PC-3 (cell line): ENCODE results near the gene ZMIZ1. TPM values are rescaled to one million over a fixed set of nuclear protein-coding genes. Genes with fewer than 3 reads are reported as not detected.
A peak's percentile ranks its signal among the peaks of the same experiment; 100 is the strongest.

Source experiments
- ATAC-seq: fragments of 200-7000 bp; cut with Tn5 transposase; 2 replicates; pipeline ENCODE4 v1.9.1; 2020; ENCODE audit warnings: mild to moderate bottlenecking, moderate library complexity
- BruUV-seq: library from RNA; stranded (reverse); fragments of 400-500 nt; replicated peaks from 2 replicates; lab custom pipeline; 2021; lab: Mats Ljungman, UMichigan
- CTCF ChIA-PET: fragments of 300-600 bp; sonication (Branson Sonifier 250); formaldehyde crosslinking; loops from one replicate; lab custom pipeline; 2022; ENCODE audit warnings: antibody characterized with exemption; lab: Charles Lee
- POLR2A ChIA-PET: fragments of 300-600 bp; sonication (Branson Sonifier 250); formaldehyde crosslinking; loops from one replicate; lab custom pipeline; 2022; ENCODE audit warnings: antibody characterized with exemption; ENCODE audit not compliant: unreplicated experiment; lab: Charles Lee
- DNase-seq: peaks from one replicate; pipeline ENCODE4 v3.0.0-alpha.2; 2015
- H2AFZ ChIP-seq: fragments of 300-600 bp; sonication (generic); 2 replicates; pipeline ENCODE4 v1.6.0; 2016; ENCODE audit warnings: antibody characterized with exemption, low read length
- H3F3A ChIP-seq: fragments of 300-600 bp; sonication (generic); one replicate; pipeline ENCODE4 v1.6.0; 2017; ENCODE audit warnings: antibody characterized with exemption, low read length, control low read depth, mild to moderate bottlenecking; ENCODE audit not compliant: unreplicated experiment
- H3K27ac ChIP-seq: fragments of 300-600 bp; sonication (generic); 2 replicates; pipeline ENCODE4 v1.5.1; 2016; ENCODE audit warnings: mild to moderate bottlenecking, low read length
- H3K27me3 ChIP-seq: fragments of 300-600 bp; sonication (generic); 2 replicates; pipeline ENCODE4 v1.6.1; 2016; ENCODE audit warnings: low read length, mixed read lengths
- H3K36me3 ChIP-seq: fragments of 300-600 bp; sonication (generic); 2 replicates; pipeline ENCODE4 v1.6.1; 2016; ENCODE audit warnings: low read depth, mixed run types, low read length, mixed read lengths
- H3K4me1 ChIP-seq: fragments of 300-600 bp; sonication (generic); 2 replicates; pipeline ENCODE4 v1.5.1; 2016; ENCODE audit warnings: low read length; ENCODE audit not compliant: insufficient read depth
- H3K4me2 ChIP-seq: fragments of 300-600 bp; sonication (generic); 2 replicates; pipeline ENCODE4 v1.6.0; 2016; ENCODE audit warnings: low read length
- H3K4me3 ChIP-seq: fragments of 300-600 bp; sonication (generic); 2 replicates; pipeline ENCODE4 v1.5.1; 2016; ENCODE audit warnings: mild to moderate bottlenecking, low read length, mixed read lengths
- H3K79me2 ChIP-seq: fragments of 300-600 bp; sonication (generic); 2 replicates; pipeline ENCODE4 v1.6.1; 2017; ENCODE audit warnings: low read length, mixed read lengths
- H3K9ac ChIP-seq: fragments of 300-600 bp; sonication (generic); 2 replicates; pipeline ENCODE4 v1.6.0; 2016; ENCODE audit warnings: mild to moderate bottlenecking, low read length
- H3K9me2 ChIP-seq: fragments of 300-600 bp; sonication (generic); replicated peaks from 2 replicates; pipeline ENCODE4 v1.6.1; 2016; ENCODE audit warnings: mixed run types, low read length, mixed read lengths
- H3K9me3 ChIP-seq: fragments of 300-600 bp; sonication (generic); 2 replicates; pipeline ENCODE4 v1.6.1; 2016; ENCODE audit warnings: low read length, mixed read lengths
- H4K20me1 ChIP-seq: fragments of 300-600 bp; sonication (generic); 2 replicates; pipeline ENCODE4 v1.6.1; 2016; ENCODE audit warnings: low read length, mixed read lengths
- EZH2 ChIP-seq: fragments of 300-600 bp; sonication (generic); IDR thresholded peaks from one replicate; pipeline ENCODE4 v1.6.1; 2017; ENCODE audit warnings: antibody characterized with exemption, mild to moderate bottlenecking, low read length; ENCODE audit not compliant: unreplicated experiment
- EZH2phosphoT487 ChIP-seq: fragments of 300-600 bp; sonication (generic); IDR thresholded peaks from 2 replicates; pipeline ENCODE4 v1.6.1; 2018; ENCODE audit warnings: mild to moderate bottlenecking, antibody characterized with exemption, low read length, borderline replicate concordance
- intact Hi-C: fragments of 100-400 bp; cut with micrococcal nuclease; formaldehyde crosslinking; loops from 2 replicates; pipeline ENCODE4 v1.9.0; 2023
- total RNA-seq: library from RNA; depleted of rRNA; stranded (reverse); fragments of >200 nt; gene quantifications from 2 replicates; pipeline ENCODE4 v1.2.3, GENCODE V29; 2014
- TF ChIP-seq, protein P1 (sequence below): fragments of 300-600 bp; sonication (generic); conservative IDR thresholded peaks from 2 replicates; pipeline ENCODE4 v1.5.1; 2017; ENCODE audit warnings: antibody characterized with exemption, low read depth, mild to moderate bottlenecking, low read length

ZMIZ1 gene
- total RNA-seq, 1 experiment from 2014 or later: 55.4 TPM

DNA sequence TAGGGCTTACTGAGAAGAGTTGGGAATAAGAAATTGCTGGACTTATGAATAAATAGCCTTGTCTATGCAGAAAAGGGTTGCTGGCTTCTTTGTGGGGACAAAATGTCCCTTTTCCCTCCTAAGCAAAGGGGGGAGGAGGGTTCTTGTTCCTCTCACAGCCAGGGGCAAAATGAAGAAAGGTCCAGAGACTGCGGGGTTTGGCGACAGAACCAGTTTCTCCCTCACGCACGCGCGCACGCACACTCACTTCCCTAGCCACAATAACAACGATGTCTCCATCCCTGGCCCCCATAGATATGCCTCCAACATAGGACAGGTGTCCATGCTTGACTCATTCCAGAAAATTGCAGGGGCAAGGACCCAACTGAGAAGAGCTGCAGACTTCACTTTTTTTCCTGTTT is 3.3 kb downstream of the ZMIZ1 start:
- CTCF ChIA-PET: interaction anchor here (1.9 kb wide), 1 partner anchor 83 kb away, joined by 6 read pairs; no protein-coding TSS in a partner anchor
- H3K4me3 ChIP-seq: peak overlapping the region; percentile 66; the same call in 1 of the 2 replicates
- H3F3A ChIP-seq: no peaks in the 10 kb centered on the region
- peak overlapping the region; percentile 80 for H3K4me2 ChIP-seq
- no peaks in the 10 kb centered on the region for H3K36me3 ChIP-seq
- no peaks in the 10 kb centered on the region for H3K9me2 ChIP-seq
- H3K4me1 ChIP-seq: peaks cover 39% of the 10 kb centered on the region
- TF ChIP-seq, protein P1, sequence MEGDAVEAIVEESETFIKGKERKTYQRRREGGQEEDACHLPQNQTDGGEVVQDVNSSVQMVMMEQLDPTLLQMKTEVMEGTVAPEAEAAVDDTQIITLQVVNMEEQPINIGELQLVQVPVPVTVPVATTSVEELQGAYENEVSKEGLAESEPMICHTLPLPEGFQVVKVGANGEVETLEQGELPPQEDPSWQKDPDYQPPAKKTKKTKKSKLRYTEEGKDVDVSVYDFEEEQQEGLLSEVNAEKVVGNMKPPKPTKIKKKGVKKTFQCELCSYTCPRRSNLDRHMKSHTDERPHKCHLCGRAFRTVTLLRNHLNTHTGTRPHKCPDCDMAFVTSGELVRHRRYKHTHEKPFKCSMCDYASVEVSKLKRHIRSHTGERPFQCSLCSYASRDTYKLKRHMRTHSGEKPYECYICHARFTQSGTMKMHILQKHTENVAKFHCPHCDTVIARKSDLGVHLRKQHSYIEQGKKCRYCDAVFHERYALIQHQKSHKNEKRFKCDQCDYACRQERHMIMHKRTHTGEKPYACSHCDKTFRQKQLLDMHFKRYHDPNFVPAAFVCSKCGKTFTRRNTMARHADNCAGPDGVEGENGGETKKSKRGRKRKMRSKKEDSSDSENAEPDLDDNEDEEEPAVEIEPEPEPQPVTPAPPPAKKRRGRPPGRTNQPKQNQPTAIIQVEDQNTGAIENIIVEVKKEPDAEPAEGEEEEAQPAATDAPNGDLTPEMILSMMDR: no peak
- TF ChIP-seq EZH2: no peak
- no peak for TF ChIP-seq EZH2phosphoT487
- H3K79me2 ChIP-seq: peaks cover 78% of the 10 kb centered on the region
- H3K27ac ChIP-seq: no peak overlapping the region
- no peaks in the 10 kb centered on the region for H3K27me3 ChIP-seq
- no peak overlapping the region for H3K9ac ChIP-seq
- POLR2A ChIA-PET: interaction anchor here (0.6 to 2.2 kb wide), 2 partner anchors 98 to 1798 kb away, joined by 6 to 9 read pairs; no protein-coding TSS in a partner anchor
- peaks cover 54% of the 10 kb centered on the region for H4K20me1 ChIP-seq
- ATAC-seq: no peak
- intact Hi-C loops: no loop called here
- DNase-seq: peak; percentile 68
- H2AFZ ChIP-seq: no peak overlapping the region
- no TSS peak for BruUV-seq
- H3K9me3 ChIP-seq: no peaks in the 10 kb centered on the region

DNA sequence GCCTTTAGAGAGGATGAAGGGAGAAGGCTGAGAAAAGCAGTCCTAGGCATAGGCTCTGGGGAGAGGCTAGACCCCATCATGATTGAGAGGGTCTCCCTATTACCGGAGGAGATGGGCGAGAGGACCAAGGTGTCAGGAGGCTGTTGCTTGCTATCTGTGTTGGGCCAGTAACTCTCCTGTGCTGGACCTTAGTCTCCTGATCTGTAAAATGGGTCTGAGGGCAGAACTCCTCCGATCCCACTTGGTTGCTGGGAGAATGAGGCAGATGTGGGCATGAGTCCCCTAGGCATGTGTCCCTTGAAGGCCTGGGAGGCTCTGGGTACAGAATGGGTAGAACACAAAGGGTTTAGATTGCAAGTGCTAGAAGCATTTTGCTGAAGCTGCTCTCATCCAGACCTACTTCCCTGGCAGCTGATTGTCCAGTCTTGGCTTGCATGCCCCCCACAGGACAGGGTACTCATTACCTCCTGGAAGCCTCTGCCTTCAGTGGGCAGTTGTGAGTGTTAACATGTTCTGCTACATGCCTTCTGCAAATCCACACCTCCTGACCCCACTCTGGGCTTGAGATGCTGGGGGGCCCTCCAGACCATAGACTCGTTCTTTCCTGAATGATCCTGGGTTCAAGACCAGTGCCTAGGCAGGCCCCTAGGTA is 4.4 kb downstream of the ZMIZ1 start:
- intact Hi-C loops: no loop called here
- Histone ChIP-seq H3K27me3 (no peaks in the 10 kb centered on the region), H3F3A (no peaks in the 10 kb centered on the region), H4K20me1 (peaks cover 61% of the 10 kb centered on the region), H3K9me3 (no peaks in the 10 kb centered on the region), H3K4me3 (no peak overlapping the region), H3K79me2 (peaks cover 89% of the 10 kb centered on the region), H3K27ac (no peak overlapping the region), H3K9ac (no peak overlapping the region), H3K4me1 (peaks cover 41% of the 10 kb centered on the region), H3K9me2 (no peaks in the 10 kb centered on the region), H3K36me3 (0 out of 2 replicates have a peak, but pooled peaks cover 3% of the 10 kb centered on the region), H3K4me2 (no peak overlapping the region), H2AFZ (no peak overlapping the region)
- ATAC-seq (no peak), DNase-seq (peak; percentile 50)
- BruUV-seq: no TSS peak
- TF ChIP-seq, protein P1: peak; percentile 65
- TF ChIP-seq EZH2: no peak
- ChIA-PET CTCF (no interaction called here), POLR2A (no interaction called here)
